HepG2 (cell line): ENCODE data around the gene FCN3. TPM values are rescaled to one million over a fixed set of nuclear protein-coding genes. Genes with fewer than 3 reads are reported as not detected.

Experiments
- ATAC-seq: fragments of 200-7000 bp; cut with Tn5 transposase; 3 replicates; pipeline ENCODE4 v1.9.1; 2020; ENCODE audit warnings: mild to moderate bottlenecking, moderate library complexity
- BruUV-seq: library from RNA; stranded (reverse); fragments of 400-500 nt; replicated peaks from 2 replicates; lab custom pipeline; 2021; lab: Mats Ljungman, UMichigan
- CTCF ChIA-PET: fragments of 300-600 bp; formaldehyde crosslinking; extraction: SDS; loops from one replicate; lab custom pipeline; 2021; ENCODE audit warnings: low total read pairs, inconsistent platforms, low intra/inter-chr PET ratio; lab: Yijun Ruan, JAX
- POLR2A ChIA-PET: fragments of 350-600 bp; sonication (Branson Sonifier 250); formaldehyde crosslinking; loops from one replicate; lab custom pipeline; 2020; ENCODE audit warnings: antibody characterized with exemption, inconsistent platforms; lab: Yijun Ruan, JAX
- DNase-seq: peaks from one replicate; pipeline ENCODE4 v3.0.0-alpha.2; 2015; ENCODE audit warnings: low spot score
- FAIRE-seq: peaks from 3 replicates; lab custom pipeline; 2011; peaks lifted over from hg19 to GRCh38; lab: Jason Lieb, UNC
- H2AFZ ChIP-seq: one replicate; pipeline ENCODE4 v1.6.1; 2011; ENCODE audit warnings: low read length, inconsistent platforms
- H3K27ac ChIP-seq: fragments of 300-600 bp; 3 replicates; pipeline ENCODE4 v1.8.0; 2011; ENCODE audit warnings: mixed run types, mild to moderate bottlenecking, mixed read lengths, low read length, inconsistent platforms; ENCODE audit not compliant: insufficient read depth; ENCODE audit errors: extremely low read length
- H3K27me3 ChIP-seq, 2 experiments: fragments of 200-600 bp in 1 of 2; 2 replicates in 1 of 2; 3 replicates in 1 of 2; pipeline versions ENCODE4 v1.6.0 to v1.8.0; 2011; ENCODE audit warnings: low read length in 2 of 2, mild to moderate bottlenecking in 2 of 2, moderate library complexity in 2 of 2, inconsistent platforms in 1 of 2; ENCODE audit not compliant: insufficient read depth in 2 of 2, control insufficient read depth in 1 of 2
- H3K36me3 ChIP-seq, 2 experiments: fragments of 200-600 bp in 1 of 2; replicated peaks in 1 of 2; 2 replicates in 1 of 2; 3 replicates in 1 of 2; pipeline versions ENCODE4 v1.5.1 to v1.8.0; 2011; ENCODE audit warnings: low read length in 2 of 2, inconsistent platforms in 1 of 2; ENCODE audit not compliant: insufficient read depth in 2 of 2, control insufficient read depth in 1 of 2
- H3K4me1 ChIP-seq: 2 replicates; pipeline ENCODE4 v1.5.1; 2012; ENCODE audit warnings: low read length, inconsistent platforms; ENCODE audit not compliant: insufficient read depth
- H3K4me2 ChIP-seq: 2 replicates; pipeline ENCODE4 v1.6.0; 2011; ENCODE audit warnings: low read depth, low read length, inconsistent platforms
- H3K4me3 ChIP-seq, 3 experiments: fragments of 200-600 bp in 1 of 3; sonication (generic), shearing (Covaris generic) in 1 of 3; replicated peaks in 1 of 3; 2 replicates each; pipeline ENCODE4 v1.5.1; 2011 to 2016; ENCODE audit warnings: low read length in 3 of 3, inconsistent platforms in 2 of 3, low read depth in 2 of 3, mild to moderate bottlenecking in 2 of 3, control low read depth in 1 of 3, mixed read lengths in 1 of 3; ENCODE audit not compliant: insufficient read depth in 1 of 3
- H3K79me2 ChIP-seq: one replicate; pipeline ENCODE4 v1.6.1; 2011; ENCODE audit warnings: low read length, inconsistent platforms; ENCODE audit not compliant: insufficient read depth
- H3K9ac ChIP-seq: 2 replicates; pipeline ENCODE4 v1.6.0; 2011; ENCODE audit warnings: mild to moderate bottlenecking, low read depth, low read length, inconsistent platforms; ENCODE audit not compliant: insufficient read depth
- H3K9me3 ChIP-seq: 2 replicates; pipeline ENCODE4 v1.5.1; 2012; ENCODE audit warnings: mild to moderate bottlenecking, low read length
- H4K20me1 ChIP-seq: 2 replicates; pipeline ENCODE4 v1.6.0; 2011; ENCODE audit warnings: inconsistent platforms, mild to moderate bottlenecking, low read length, moderate library complexity; ENCODE audit not compliant: insufficient read depth
- IRF2 ChIP-seq: IDR thresholded peaks from 2 replicates; pipeline ENCODE4 v1.6.1; 2018; ENCODE audit warnings: missing genetic modification reagents, missing compliant biosample characterization
- MIER3 ChIP-seq: IDR thresholded peaks from 2 replicates; pipeline ENCODE4 v1.6.1; 2016; ENCODE audit warnings: missing compliant biosample characterization, borderline replicate concordance
- MYNN ChIP-seq: sonication (generic); formaldehyde crosslinking; IDR thresholded peaks from 2 replicates; pipeline ENCODE4 v1.4.0; 2020; ENCODE audit warnings: mild to moderate bottlenecking, low read depth, missing genetic modification reagents
- XBP1 ChIP-seq: sonication (generic); formaldehyde crosslinking; IDR thresholded peaks from 2 replicates; pipeline ENCODE4 v1.5.0; 2020; ENCODE audit warnings: missing genetic modification reagents
- XRCC5 ChIP-seq: fragments of 200-400 bp; formaldehyde crosslinking; optimal IDR thresholded peaks from 2 replicates; pipeline ENCODE3; 2017; ENCODE audit warnings: mild to moderate bottlenecking, low read length
- ZFYVE20 ChIP-seq: sonication (generic); formaldehyde crosslinking; IDR thresholded peaks from 2 replicates; pipeline ENCODE4 v1.8.0; 2023; ENCODE audit warnings: low read depth, mild to moderate bottlenecking, moderate library complexity, missing genetic modification reagents, borderline replicate concordance
- ZNF7 ChIP-seq: IDR thresholded peaks from 2 replicates; pipeline ENCODE4 v1.6.1; 2016; ENCODE audit warnings: missing biosample characterization, missing genetic modification reagents
- WGBS: methylation state at CpG from one replicate; pipeline ENCODE4 v1.1.6; 2017; ENCODE audit warnings: low lambda C conversion rate; 5-methylcytosine and 5-hydroxymethylcytosine counted together
- in situ Hi-C: cut with HindIII; loops from 2 replicates; pipeline ENCODE4 v1.10.0; 2017; ENCODE audit warnings: low pct_unique_long_range_greater_than_20kb; ENCODE audit not compliant: extremely low pct_ligation_motif_present
- intact Hi-C: fragments of 100-400 bp; cut with micrococcal nuclease; formaldehyde crosslinking; loops from one replicate; pipeline ENCODE4 v1.10.0; 2022; ENCODE audit not compliant: unreplicated experiment
- polyA plus RNA-seq, 8 experiments: library from polyadenylated mRNA; depleted of rRNA in 3 of 8; stranded (reverse) in 7 of 8; unstranded in 1 of 8; fragments of >200 nt; fragmentation: Illumina TruSeq in 4 of 8; extraction: Trizol in 4 of 8; gene quantifications; 2 replicates each; pipeline versions ENCODE4 v1.2.1 to v1.2.3, GENCODE V29; 2011 to 2016; ENCODE audit warnings: low read depth in 4 of 8, missing spikeins in 1 of 8, mixed read lengths in 1 of 8; ENCODE audit not compliant: insufficient read depth in 1 of 8
- total RNA-seq, 5 experiments: library from RNA; depleted of rRNA; stranded (reverse); fragments of >200 nt; fragmentation: Illumina TruSeq; extraction: Trizol; gene quantifications; 2 replicates each; pipeline ENCODE4 v1.2.3, GENCODE V29; 2016; ENCODE audit warnings: low read depth in 1 of 5
- TF ChIP-seq, protein P1 (sequence below), 2 experiments: IDR thresholded peaks; 2 replicates each; pipeline ENCODE4 v1.6.1; 2011 to 2012; ENCODE audit warnings: low read length in 2 of 2, borderline replicate concordance in 1 of 2, low read depth in 1 of 2, mild to moderate bottlenecking in 1 of 2, moderate library complexity in 1 of 2
- TF ChIP-seq, protein P2 (sequence below): sonication (generic); formaldehyde crosslinking; IDR thresholded peaks from 2 replicates; pipeline ENCODE4 v1.5.1; 2020; ENCODE audit warnings: mild to moderate bottlenecking, missing genetic modification reagents, borderline replicate concordance
- TF ChIP-seq, protein P3 (sequence below): sonication (generic); formaldehyde crosslinking; IDR thresholded peaks from 2 replicates; pipeline ENCODE4 v1.4.0; 2020; ENCODE audit warnings: missing genetic modification reagents

The FCN3 gene
- total and polyA plus RNA-seq, 2 of the 13 experiments (the other 11 are each of a cell fraction or from before 2014, with no cell fraction given): not detected

DNA sequence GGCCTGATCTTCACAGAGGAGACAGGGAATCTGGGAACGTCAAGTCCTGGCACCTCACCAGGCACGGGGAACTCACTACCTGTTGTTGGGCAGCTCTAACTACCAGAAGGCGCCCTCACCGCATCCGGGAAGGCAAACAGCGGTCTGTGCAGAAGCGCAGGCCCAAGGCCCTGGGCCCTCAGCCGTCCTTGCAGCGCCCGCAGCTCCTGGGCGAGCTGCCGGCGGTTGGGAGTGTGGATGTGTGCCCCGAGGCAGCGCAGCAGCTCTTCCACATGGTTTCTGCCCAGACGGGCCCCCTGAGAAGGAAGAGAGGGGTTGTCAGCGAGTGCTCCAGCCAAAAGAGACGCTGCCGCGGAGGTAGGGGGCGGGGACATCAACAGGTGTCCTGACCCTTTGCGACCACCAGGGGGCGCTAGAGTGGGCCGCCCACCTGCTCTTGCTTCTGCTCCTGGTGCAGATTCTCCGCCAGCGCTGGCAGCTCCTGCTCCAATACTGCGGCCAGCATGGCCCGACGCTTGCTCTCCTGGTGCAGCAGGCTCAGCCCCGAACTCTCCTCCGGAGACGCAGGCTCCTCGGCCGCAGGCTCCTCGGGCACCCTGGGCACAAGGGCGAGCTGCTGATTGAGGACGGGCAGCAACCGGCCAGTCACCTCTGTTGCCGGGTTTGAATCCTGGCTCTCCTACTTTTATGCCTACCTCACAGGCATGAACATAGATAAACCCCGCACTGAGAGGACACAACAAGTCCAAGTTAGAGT is 17.2 kb downstream of the FCN3 start:
- 45% methylated on average over 19 of the region's 40 CpGs for WGBS
- H3K4me2 ChIP-seq: peak overlapping the region; percentile 70
- intact Hi-C loops (loop anchor here (1.0 kb wide), 3 partner anchors 16 to 38 kb away; no protein-coding TSS in a partner anchor), in situ Hi-C loops (loop anchor here (5.0 kb wide), 1 partner anchor 35 kb away; the partner anchor contains the start of gene GPR3)
- peak overlapping the region in 2 of 3 experiments; percentile 33 to 61; a peak in 3 of 6 replicates for H3K4me3 ChIP-seq
- ChIA-PET POLR2A (no interaction called here), CTCF (interaction anchor here (1.0 to 2.1 kb wide), 5 partner anchors 15 to 57 kb away, joined by 3 to 19 read pairs (median 6); no protein-coding TSS in a partner anchor)
- H3K9me3 ChIP-seq: no peaks in the 10 kb centered on the region
- no peak overlapping the region for H3K9ac ChIP-seq
- H3K4me1 ChIP-seq: peaks cover 8% of the 10 kb centered on the region; the same call in 1 of the 2 replicates
- ATAC-seq (peak; percentile 83), FAIRE-seq (no peak), DNase-seq (peak; percentile 43)
- H3K36me3 ChIP-seq: 0 out of 5 replicates have a peak, but pooled peaks cover 0 to 2% of the 10 kb centered on the region in 2 experiments
- H3K79me2 ChIP-seq: no peaks in the 10 kb centered on the region
- no peak overlapping the region for H2AFZ ChIP-seq
- no peaks in the 10 kb centered on the region for H4K20me1 ChIP-seq
- no peak overlapping the region for H3K27ac ChIP-seq
- BruUV-seq: no TSS peak
- H3K27me3 ChIP-seq: no peaks in the 10 kb centered on the region
- TF ChIP-seq MIER3 (CRISPR knock-in tag) (no peak), MYNN (CRISPR knock-in tag) (no peak), ZFYVE20 (CRISPR knock-in tag) (no peak), IRF2 (CRISPR knock-in tag) (0 out of 2 replicates have a peak, but pooled peaks have one; percentile 25), XRCC5 (peak; percentile 76), XBP1 (CRISPR knock-in tag) (no peak), ZNF7 (CRISPR knock-in tag) (no peak)
- TF ChIP-seq, protein P1, sequence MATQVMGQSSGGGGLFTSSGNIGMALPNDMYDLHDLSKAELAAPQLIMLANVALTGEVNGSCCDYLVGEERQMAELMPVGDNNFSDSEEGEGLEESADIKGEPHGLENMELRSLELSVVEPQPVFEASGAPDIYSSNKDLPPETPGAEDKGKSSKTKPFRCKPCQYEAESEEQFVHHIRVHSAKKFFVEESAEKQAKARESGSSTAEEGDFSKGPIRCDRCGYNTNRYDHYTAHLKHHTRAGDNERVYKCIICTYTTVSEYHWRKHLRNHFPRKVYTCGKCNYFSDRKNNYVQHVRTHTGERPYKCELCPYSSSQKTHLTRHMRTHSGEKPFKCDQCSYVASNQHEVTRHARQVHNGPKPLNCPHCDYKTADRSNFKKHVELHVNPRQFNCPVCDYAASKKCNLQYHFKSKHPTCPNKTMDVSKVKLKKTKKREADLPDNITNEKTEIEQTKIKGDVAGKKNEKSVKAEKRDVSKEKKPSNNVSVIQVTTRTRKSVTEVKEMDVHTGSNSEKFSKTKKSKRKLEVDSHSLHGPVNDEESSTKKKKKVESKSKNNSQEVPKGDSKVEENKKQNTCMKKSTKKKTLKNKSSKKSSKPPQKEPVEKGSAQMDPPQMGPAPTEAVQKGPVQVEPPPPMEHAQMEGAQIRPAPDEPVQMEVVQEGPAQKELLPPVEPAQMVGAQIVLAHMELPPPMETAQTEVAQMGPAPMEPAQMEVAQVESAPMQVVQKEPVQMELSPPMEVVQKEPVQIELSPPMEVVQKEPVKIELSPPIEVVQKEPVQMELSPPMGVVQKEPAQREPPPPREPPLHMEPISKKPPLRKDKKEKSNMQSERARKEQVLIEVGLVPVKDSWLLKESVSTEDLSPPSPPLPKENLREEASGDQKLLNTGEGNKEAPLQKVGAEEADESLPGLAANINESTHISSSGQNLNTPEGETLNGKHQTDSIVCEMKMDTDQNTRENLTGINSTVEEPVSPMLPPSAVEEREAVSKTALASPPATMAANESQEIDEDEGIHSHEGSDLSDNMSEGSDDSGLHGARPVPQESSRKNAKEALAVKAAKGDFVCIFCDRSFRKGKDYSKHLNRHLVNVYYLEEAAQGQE (IDR thresholded peaks at IDR 0.05; ENCODE audit: borderline replicate concordance in 1 of 2, low read depth in 1 of 2, low read length in 2 of 2): no peak
- TF ChIP-seq, protein P2, sequence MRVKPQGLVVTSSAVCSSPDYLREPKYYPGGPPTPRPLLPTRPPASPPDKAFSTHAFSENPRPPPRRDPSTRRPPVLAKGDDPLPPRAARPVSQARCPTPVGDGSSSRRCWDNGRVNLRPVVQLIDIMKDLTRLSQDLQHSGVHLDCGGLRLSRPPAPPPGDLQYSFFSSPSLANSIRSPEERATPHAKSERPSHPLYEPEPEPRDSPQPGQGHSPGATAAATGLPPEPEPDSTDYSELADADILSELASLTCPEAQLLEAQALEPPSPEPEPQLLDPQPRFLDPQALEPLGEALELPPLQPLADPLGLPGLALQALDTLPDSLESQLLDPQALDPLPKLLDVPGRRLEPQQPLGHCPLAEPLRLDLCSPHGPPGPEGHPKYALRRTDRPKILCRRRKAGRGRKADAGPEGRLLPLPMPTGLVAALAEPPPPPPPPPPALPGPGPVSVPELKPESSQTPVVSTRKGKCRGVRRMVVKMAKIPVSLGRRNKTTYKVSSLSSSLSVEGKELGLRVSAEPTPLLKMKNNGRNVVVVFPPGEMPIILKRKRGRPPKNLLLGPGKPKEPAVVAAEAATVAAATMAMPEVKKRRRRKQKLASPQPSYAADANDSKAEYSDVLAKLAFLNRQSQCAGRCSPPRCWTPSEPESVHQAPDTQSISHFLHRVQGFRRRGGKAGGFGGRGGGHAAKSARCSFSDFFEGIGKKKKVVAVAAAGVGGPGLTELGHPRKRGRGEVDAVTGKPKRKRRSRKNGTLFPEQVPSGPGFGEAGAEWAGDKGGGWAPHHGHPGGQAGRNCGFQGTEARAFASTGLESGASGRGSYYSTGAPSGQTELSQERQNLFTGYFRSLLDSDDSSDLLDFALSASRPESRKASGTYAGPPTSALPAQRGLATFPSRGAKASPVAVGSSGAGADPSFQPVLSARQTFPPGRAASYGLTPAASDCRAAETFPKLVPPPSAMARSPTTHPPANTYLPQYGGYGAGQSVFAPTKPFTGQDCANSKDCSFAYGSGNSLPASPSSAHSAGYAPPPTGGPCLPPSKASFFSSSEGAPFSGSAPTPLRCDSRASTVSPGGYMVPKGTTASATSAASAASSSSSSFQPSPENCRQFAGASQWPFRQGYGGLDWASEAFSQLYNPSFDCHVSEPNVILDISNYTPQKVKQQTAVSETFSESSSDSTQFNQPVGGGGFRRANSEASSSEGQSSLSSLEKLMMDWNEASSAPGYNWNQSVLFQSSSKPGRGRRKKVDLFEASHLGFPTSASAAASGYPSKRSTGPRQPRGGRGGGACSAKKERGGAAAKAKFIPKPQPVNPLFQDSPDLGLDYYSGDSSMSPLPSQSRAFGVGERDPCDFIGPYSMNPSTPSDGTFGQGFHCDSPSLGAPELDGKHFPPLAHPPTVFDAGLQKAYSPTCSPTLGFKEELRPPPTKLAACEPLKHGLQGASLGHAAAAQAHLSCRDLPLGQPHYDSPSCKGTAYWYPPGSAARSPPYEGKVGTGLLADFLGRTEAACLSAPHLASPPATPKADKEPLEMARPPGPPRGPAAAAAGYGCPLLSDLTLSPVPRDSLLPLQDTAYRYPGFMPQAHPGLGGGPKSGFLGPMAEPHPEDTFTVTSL (CRISPR knock-in tag): 0 out of 2 replicates have a peak, but pooled peaks have one; percentile 15
- TF ChIP-seq, protein P3, sequence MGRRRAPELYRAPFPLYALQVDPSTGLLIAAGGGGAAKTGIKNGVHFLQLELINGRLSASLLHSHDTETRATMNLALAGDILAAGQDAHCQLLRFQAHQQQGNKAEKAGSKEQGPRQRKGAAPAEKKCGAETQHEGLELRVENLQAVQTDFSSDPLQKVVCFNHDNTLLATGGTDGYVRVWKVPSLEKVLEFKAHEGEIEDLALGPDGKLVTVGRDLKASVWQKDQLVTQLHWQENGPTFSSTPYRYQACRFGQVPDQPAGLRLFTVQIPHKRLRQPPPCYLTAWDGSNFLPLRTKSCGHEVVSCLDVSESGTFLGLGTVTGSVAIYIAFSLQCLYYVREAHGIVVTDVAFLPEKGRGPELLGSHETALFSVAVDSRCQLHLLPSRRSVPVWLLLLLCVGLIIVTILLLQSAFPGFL (CRISPR knock-in tag): no peak
